HG03060 (cell line): ENCODE data around the gene TPPP3.

Source experiments
- ATAC-seq: cut with Tn5 transposase; IDR thresholded peaks from one replicate; pipeline ENCODE4 v1.9.1; 2021; ENCODE audit warnings: low read depth, moderate number of reproducible peaks; ENCODE audit not compliant: unreplicated experiment

Gene TPPP3

DNA sequence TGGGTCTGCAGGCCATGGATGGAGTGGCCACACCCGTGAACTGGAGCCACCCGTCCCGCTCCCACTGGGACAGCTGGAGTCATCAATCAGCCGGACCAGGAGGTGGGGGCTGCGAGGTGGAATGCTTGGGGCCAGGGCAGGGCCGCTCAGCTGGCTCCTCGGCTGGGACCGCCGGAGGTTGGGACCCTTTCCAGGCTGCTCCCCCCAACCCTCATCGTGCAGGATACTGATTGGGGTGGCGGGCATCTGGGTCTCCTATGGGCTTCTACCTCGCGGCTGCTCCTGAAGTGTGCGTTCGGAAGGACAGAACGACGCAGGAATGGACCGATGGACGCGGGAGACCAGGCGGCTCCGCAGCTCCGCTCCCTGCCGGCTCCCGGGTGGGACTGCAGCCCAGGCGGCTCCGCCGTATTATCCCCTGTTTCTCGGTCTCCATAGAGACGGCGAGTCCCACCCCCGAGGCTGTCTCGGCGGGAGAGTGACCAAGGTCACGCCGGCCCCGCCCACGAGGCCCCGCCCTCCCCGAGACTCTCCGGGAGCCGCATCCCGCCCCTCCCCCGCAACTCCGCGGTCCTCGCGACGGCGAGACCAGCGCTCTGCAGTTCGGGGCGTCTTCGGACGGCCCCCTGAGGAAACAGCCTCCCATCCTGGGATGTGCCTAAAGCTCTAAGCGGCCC lies at the start of gene TPPP3:
TSS of gene TPPP3 (minus strand) at position 388 of the 677 bp plus-strand sequence. CDS start 2,387 bp downstream, outside the sequence.
- no peak for ATAC-seq

DNA sequence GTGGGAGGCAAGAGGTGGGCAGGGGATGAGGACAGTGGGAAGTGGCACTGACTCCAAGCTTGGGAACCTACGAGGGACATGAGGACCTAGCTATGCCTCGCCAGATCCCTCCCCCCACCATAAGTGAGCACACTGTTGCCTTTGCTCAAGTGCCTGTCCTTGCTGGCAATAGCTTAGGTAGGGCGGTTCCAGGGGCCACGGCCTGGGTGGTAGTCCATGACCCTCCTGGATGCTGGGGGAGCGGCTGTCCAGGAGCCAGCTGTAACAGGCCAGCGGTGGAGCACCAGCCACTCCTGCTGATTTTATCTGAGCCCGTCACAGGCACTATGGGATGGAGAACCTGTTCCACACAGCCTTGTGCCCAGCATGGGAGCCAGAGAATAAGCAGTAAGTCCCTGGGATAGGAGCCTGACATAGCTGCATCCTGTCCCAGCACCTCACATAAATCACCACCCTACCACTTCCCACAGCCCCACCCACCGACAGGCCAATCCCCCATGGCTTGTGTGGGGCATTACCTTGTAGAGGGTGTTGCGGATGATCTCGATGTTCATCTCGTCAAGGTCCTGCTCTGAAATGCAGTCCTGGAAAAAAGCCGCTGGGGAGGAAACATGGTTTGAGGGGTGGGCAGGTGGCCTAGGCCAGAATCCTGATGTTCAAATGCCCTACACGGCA lies 49.4 kb upstream of the TPPP3 start:
- ATAC-seq, result no peak

DNA sequence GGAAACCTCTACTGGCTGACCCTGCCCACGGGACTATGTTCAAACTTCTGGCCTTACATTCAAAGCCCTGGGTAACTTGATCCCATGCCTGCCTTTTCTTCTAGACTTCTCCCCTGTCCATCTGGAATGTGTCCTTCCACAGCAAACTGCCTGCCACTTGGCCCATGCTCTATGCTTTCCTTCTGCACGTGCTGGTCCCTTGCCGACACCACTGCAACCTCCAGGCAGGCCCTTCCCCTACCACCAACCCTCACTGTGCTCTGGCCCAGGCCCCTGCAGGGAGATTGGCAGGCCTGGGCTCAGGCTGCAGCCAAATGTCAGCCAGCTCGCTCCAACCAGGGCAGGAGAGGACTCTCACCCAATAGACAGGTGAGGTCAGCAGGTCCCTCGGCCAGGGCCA lies 48.6 kb upstream of the TPPP3 start:
- no peak for ATAC-seq

DNA sequence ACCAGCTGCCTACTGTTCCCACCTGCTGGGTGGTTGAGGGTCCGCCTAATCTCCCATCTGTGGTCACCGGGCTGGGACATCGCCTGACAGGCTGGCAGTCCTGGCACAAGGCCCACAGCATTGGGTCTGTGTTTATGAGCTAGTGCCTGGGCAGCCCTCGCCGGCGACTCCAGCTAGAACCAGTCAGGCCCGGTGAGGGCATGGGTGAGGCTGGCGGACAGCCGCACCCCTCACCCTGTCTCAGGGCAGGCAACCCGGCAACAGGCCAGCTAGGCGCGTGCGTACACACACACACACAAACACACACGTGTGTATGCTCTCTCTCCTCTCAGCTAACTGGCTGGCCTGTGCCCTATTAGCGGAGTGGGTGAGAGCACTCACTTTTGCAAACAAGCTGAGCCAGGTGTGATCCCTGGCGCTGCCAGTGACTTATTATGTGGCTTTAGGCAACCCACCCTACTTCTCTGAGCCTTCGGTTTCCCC lies 48.0 kb upstream of the TPPP3 start:
- no peak for ATAC-seq

DNA sequence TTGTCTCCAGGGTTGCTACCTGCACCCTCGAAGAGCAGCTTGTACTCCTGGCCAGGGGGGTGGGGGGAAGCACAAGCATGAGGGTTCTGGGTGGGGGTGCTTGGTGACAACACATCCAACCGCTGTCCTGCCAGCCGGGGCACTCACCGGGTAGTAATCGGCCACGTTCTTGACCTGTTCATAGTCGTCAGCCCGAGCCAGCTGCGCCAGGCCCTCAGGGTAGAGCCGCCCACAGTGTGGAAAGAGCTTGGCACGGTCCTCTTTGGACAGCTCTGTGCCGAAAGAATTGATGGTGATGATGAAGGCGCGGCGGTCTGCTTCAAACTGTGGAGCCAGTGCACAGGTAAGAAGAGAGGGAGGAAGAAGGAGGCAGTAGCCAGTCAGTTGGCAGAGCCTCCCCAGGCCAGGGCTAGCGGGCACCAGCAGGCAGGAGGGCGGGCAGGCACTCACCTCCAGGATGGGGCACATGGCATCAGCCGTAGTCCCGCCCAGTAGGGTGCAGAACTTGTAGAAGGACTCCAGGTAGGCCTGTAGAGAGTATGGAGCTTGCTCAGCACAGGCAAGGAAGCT lies 45.6 kb upstream of the TPPP3 start:
- no peak for ATAC-seq

DNA sequence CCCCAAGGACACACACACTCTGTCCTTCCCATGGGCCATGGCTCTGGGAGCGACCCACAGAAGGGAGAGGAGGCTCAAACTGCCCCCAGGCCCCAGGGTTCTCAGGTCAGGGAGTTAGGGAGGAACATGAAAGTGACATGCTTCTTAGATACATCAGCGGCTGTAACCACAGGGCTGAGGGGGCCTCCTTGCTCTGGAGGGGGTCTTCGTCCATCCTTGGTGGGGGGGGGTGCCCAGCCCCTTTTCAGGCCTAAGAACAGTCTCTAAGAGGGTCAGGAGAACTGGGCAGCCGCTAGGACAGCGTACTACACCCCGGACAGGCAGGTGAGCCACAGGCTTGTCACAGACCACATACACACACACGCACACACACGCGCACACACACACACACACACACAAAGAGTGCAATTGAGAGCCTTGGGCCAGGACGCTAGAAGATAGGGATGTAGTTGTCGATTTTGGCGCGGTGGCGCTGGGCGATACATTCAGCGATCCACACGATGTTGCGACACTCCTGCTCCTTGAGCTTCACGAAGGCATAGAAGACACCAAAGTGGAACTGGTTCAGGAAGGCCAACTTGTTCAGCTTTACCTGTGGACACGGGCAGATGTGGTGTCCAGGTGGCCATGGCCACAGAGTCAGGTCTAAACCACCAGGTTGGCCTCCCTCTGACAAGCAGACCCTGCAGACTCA lies 44.9 kb upstream of the TPPP3 start:
- no peak for ATAC-seq

DNA sequence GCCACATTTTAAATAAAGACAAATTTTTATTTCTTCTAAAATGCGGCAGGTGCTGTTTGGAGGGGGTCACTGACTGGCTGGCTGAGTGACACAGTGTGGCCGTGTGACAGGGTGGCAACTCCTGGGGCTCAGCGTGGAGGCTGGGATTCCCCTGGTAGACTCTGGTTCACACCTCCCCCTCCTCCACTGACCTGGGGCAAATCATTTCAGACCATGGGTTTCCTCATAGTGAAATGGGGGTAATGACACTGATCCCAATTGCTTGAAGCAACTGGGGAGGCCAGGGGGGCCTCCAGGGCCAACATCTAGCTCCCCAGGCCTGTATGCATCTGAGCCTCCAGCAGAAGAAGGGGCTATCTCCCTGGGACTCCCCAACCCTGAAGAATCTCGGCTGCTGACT lies 44.2 kb upstream of the TPPP3 start:
- ATAC-seq, result no peak

DNA sequence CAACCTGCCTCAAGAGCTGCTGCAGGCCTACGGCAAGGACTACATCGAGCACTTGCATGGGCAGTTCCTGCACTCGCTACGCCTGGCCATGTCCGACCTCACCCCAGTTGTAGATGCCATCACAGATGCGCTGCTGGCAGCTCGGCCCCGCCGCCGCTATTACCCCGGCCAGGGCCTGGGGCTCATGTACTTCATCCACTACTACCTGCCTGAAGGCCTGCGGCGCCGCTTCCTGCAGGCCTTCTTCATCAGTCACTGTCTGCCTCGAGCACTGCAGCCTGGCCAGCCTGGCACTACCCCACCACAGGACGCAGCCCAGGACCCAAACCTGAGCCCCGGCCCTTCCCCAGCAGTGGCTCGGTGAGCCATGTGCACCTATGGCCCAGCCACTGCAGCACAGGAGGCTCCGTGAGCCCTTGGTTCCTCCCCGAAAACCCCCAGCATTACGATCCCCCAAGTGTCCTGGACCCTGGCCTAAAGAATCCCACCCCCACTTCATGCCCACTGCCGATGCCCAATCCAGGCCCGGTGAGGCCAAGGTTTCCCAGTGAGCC lies 43.4 kb upstream of the TPPP3 start:
- no peak for ATAC-seq

DNA sequence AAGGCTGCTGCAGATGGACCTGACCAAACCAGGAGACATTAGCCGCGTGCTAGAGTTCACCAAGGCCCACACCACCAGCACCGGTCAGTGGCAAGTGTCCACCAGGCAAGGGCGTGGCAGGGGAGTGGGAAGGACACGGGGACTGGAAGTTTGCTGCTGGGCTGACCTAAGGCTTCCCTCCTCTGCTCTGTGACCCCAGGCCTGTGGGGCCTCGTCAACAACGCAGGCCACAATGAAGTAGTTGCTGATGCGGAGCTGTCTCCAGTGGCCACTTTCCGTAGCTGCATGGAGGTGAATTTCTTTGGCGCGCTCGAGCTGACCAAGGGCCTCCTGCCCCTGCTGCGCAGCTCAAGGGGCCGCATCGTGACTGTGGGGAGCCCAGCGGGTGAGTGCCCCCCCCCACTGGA lies 42.5 kb upstream of the TPPP3 start:
- no peak for ATAC-seq

DNA sequence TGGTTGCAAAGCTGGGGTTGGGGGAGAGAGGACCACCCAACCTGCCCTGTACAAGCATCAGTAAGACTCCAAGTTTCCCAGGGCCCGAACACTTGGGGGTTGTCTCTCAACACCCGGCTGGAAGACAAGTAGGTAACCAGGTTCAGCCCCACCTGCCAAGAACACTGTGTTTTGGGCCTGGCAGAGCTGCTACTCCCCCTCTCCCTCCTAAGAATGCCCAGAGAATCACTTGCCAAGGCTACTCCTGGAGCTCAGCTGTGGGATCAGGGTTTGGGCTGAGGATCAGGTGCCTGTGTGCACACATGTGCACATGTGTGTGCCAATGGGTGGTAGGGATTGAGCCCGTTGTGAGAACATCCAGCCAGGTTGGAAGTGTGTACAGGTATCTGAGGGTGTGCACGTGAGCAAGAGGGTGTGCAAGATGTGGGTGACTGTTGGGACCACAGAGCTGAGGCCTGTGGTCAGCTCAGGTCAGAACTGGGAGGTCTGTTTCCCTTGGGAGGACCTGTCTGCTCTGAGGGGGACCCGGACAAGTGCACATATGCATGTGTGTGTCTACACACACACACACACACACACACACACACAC lies 39.9 kb upstream of the TPPP3 start:
- no peak for ATAC-seq

DNA sequence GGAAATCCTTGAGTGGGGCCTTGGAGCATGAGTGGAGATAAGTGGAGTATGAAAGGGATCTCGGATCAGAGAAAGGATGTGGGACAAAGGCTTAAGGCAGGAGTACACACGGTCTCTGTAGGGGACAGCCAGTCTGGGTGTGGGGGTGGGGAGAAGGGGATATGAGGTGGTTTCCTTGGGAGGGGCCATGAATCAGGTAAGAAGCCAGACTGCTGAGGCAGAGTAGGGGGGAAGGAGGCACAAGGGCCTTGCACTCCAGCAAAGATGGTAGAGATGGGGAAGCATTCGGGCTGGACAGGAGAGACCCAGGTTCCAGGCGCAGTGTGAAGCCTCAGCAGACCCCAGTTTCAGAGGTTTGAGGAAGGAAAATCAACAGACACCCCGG lies 39.2 kb upstream of the TPPP3 start:
- no peak for ATAC-seq

DNA sequence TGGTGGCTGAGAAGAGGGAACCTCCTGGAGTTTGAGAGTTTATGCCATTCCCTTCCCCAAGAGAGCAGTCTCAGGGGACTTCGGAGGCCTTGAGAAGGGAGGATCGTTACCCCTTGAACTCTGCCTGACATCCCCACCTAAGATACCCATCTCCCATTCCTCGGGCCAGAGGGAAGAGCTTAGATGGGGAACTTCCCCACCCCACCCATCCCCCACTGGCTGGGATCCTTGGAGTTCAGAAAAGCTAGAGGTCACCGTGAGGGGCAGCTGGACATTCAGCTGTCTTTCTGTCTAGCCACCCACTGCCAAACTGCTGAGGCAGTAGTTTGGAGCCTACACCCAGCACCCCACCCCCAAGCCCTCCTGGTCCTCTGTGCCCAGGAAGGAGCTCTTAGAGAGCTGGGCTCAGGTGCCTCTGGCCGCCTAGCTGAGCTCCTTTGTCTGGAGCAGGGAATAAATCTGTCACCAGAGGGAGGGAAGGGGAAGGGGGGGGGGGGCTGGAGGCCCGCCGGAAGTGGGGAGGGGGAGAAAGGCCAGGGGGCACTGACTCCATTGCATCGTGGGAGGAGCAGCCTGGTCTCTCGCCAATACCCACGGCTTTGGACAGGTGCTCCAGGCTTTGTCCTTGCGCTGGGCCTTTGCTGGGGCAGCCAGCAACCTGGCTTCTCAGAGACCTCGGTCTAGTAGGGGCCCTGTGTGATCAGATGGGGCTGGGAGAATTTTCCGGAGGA lies 38.6 kb upstream of the TPPP3 start:
- no peak for ATAC-seq

DNA sequence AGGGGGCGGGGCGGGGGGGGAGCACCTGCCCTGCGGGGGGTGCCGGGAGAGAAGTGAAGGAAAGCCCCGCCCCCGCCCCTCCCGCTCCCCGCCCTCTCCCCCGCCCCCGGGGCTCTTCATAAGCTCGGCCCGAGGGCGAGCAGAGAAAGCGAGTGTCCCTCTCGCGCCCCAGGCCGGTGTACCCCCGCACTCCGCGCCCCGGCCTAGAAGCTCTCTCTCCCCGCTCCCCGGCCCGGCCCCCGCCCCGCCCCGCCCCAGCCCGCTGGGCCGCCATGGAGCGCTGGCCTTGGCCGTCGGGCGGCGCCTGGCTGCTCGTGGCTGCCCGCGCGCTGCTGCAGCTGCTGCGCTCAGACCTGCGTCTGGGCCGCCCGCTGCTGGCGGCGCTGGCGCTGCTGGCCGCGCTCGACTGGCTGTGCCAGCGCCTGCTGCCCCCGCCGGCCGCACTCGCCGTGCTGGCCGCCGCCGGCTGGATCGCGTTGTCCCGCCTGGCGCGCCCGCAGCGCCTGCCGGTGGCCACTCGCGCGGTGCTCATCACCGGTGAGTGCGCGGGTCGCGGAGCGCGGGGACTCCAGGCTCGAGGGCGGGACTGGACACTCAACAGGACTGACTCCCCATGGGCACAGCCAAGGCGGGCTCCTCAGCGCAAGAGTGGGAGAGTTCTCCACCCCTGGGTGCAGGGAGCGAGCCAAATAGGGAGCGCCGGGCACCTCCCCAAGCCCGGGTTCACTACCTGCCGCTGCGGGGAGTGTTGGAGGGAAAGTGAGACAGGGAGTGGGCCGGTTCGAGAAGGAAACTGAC lies 37.9 kb upstream of the TPPP3 start, which contains the start of gene HSD11B2:
TSS of gene HSD11B2 (plus strand) at position 145 of the 798 bp plus-strand sequence. CDS start at position 273, 128 bp downstream.
- no peak for ATAC-seq

DNA sequence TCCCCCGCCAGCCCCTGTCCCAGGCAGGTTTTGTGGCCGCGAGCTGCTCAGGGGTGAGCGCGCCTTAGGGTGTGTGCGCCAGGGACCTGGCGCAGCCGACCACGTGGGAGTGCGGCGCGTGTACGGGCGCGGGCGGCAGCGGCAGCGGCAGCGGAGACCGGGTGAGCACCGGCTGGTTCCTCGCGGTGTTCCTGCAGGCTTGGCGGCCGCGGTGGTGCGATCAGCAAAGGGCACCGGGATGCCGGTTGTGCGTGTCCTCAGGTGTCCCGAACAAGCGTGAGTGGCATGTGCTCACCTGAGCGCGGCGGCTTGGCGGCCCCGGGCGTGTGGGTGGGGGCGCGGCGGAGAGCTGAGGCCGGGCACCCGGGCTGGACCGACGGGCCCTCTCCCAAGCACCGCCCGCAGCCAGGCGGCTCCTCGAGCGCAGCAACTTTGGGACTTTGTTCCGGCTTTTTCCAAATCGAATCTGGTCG lies 37.2 kb upstream of the TPPP3 start:
- no peak for ATAC-seq

DNA sequence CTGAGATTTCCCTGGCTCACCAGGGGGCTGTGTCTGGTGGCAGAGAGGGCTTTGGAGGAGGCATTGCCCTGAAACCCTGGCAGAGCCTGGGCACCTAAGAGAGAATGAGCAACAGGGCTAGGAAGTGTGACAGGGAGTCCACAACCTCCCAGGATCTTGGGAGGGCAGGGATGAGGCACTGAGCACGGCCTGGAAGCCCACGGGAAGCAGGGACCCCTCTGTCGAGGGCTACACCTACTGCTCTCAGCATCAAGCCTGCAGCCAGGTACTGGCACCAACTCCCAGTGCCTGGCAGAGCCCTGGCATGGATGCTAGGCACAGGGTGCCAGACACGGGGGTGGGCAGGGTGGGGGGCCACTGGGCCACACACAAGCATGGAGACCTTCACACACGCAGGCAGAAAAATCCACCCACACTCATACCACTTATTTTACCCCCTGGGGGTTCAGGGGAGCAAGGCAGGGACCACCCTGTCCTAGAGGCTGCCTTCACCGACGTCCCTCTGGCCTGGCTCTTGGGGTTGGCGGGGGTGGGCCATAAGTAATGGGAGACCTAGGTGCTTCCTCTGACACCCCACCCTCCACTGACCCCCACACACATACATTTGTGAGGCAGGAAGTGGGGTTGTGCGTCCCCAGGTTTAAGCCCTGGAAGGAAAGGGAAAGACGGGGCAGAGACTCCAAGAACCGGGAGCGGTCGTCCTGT lies 36.7 kb upstream of the TPPP3 start:
- ATAC-seq, result no peak

DNA sequence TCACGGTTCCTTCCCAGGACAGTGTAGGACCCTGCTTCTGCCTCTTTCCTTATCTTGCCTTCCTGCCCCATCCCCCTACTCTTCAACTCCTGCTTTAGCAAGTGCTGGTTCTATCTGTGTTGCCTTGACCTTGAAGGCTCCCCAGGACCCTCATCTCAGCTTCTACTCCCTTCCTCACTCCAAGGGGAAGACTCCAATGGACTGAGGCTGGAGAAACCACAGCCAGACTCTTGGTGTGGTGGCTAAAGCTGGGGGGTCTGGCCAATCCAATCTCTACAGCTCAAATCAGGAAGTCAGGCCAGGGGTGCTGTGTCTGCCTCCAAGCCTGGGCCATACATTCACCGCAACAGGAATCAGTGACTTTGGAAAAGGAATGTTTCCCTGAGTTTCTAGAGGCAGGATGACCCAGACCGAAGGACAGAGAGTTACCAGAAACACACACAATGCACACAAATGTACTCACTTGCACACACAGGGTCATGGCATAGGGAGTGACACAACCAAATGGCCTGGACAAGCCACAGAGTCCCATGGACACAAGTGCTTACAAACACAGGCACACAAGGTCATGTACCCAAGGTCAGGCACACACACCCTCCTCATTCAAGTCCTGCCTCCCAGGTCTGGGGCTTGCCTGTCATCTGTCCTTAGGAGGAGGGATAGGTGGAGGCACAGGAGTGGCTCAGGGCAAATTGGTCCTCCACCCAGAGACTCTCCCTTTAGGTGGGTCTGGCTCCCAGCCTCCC lies 35.9 kb upstream of the TPPP3 start:
- no peak for ATAC-seq

DNA sequence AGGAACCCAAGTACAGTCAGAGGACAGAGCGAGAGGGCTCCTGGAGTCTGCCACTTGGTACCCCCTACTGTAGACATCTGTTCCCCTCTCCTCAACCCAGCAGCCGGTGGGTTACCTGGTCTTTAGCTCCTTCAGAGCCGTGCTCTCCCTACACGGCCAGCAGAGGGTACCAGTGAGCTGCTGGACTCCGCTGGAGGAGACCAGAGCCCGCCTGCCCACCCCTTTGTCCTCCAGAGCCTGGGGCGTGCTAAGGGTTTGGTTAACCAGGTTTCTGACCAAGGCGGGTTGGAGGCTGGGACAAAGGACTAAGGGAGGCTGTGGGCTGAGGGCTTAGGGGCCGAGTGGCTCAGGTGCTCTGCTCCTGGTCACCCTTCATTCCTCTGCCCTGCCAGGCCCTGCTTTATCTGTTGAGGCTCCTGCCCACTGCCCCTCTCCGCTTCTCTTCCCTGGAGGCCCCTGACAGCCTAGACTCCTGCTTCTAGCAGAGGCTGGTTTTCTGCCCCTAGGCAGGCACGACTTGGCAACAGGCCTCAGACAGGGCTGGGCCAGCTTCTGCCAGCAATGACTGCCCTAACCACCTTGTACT lies 34.9 kb upstream of the TPPP3 start:
- ATAC-seq, result no peak
